Mucosa of stomach (tissue), 1 donor: ENCODE data around the gene ALB.

Experiments
- H3K27me3 ChIP-seq: one replicate; pipeline ENCODE4 v1.7.0; 2013; ENCODE audit warnings: mild to moderate bottlenecking, low read length; ENCODE audit not compliant: control insufficient read depth, insufficient read depth
- H3K36me3 ChIP-seq: one replicate; pipeline ENCODE4 v1.7.0; 2013; ENCODE audit warnings: low read length; ENCODE audit not compliant: control insufficient read depth, insufficient read depth
- H3K4me1 ChIP-seq: one replicate; pipeline ENCODE4 v1.7.0; 2013; ENCODE audit warnings: mild to moderate bottlenecking, low read length; ENCODE audit not compliant: control insufficient read depth, insufficient read depth
- H3K4me3 ChIP-seq: one replicate; pipeline ENCODE4 v1.7.0; 2013; ENCODE audit warnings: low read length
- H3K9ac ChIP-seq: one replicate; pipeline ENCODE4 v1.7.0; 2013; ENCODE audit warnings: mild to moderate bottlenecking, low read length, moderate library complexity
- H3K9me3 ChIP-seq: one replicate; pipeline ENCODE4 v1.7.0; 2013; ENCODE audit warnings: mild to moderate bottlenecking, low read length, moderate library complexity; ENCODE audit not compliant: control insufficient read depth
- donor health status: Pancreatic carcinoma.

ALB gene

GRCh38 chr4:73436674-73437557, 32.8 kb downstream of the ALB start:
- no peak overlapping the region for H3K4me3 ChIP-seq
- H3K27me3 ChIP-seq: no peaks in the 10 kb centered on the region
- H3K9me3 ChIP-seq: no peaks in the 10 kb centered on the region
- H3K4me1 ChIP-seq: peaks cover 11% of the 10 kb centered on the region
- H3K9ac ChIP-seq: no peak overlapping the region
- no peaks in the 10 kb centered on the region for H3K36me3 ChIP-seq

DNA sequence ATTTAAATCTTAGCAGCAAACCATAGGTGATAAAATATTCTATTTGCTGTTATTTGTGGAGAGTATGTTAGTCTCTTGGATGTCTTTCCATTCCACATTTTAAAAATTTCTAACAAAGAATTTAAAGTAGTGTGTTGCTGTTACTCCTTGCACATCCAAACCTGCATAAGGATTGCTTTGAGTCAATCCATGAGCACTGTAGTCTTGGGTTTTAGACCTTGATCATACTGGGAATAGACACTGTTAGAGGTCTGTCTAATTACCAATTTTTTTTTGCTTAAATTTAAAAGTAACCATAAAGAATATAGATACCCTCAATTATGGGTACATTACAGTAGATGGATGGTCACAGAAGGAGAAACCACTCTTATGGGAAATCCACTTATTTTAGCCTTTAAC, 33.5 kb downstream of the ALB start:
- Histone ChIP-seq H3K9ac (no peak overlapping the region), H3K36me3 (no peaks in the 10 kb centered on the region), H3K27me3 (no peaks in the 10 kb centered on the region), H3K9me3 (no peaks in the 10 kb centered on the region), H3K4me1 (peaks cover 8% of the 10 kb centered on the region), H3K4me3 (no peak overlapping the region)

DNA sequence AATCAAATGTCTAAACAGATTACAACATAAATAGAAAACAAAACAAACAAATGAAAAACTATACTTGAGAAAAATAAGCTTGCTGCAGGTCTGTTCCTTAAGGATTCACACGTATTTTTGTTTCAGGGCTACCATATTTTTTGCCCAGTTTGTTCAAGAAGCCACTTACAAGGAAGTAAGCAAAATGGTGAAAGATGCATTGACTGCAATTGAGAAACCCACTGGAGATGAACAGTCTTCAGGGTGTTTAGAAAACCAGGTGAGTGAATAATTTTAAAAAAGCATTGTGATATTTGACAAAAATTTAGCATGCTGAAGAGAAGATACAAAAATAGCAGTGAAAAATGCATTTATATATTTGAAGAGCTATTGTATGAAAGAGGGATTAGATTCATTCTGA, 34.0 kb downstream of the ALB start:
- Histone ChIP-seq H3K4me3 (no peak overlapping the region), H3K9me3 (no peaks in the 10 kb centered on the region), H3K4me1 (peaks cover 3% of the 10 kb centered on the region)

GRCh38 chr4:73438582-73439215, 34.6 kb downstream of the ALB start:
- no peaks in the 10 kb centered on the region for H3K4me1 ChIP-seq
- H3K36me3 ChIP-seq: no peaks in the 10 kb centered on the region
- no peaks in the 10 kb centered on the region for H3K27me3 ChIP-seq
- no peaks in the 10 kb centered on the region for H3K9me3 ChIP-seq
- no peak overlapping the region for H3K4me3 ChIP-seq
- H3K9ac ChIP-seq: no peak overlapping the region

More for the DNA sequence above, 34.0 kb downstream of the ALB start:
- Histone ChIP-seq H3K36me3 (no peaks in the 10 kb centered on the region), H3K27me3 (no peaks in the 10 kb centered on the region), H3K9ac (no peak overlapping the region)

GRCh38 chr4:73439445-73439844, 35.4 kb downstream of the ALB start:
- Histone ChIP-seq H3K4me1 (no peaks in the 10 kb centered on the region), H3K9ac (no peak overlapping the region), H3K27me3 (no peaks in the 10 kb centered on the region)

GRCh38 chr4:73439991-73440390, 35.9 kb downstream of the ALB start:
- H3K4me3 ChIP-seq: no peak overlapping the region
- H3K4me1 ChIP-seq: no peaks in the 10 kb centered on the region
- H3K27me3 ChIP-seq: no peaks in the 10 kb centered on the region
- no peaks in the 10 kb centered on the region for H3K9me3 ChIP-seq
- no peaks in the 10 kb centered on the region for H3K36me3 ChIP-seq
- no peak overlapping the region for H3K9ac ChIP-seq

More at GRCh38 chr4:73439445-73439844, 35.4 kb downstream of the ALB start:
- H3K4me3 ChIP-seq: no peak overlapping the region
- no peaks in the 10 kb centered on the region for H3K36me3 ChIP-seq
- H3K9me3 ChIP-seq: no peaks in the 10 kb centered on the region

GRCh38 chr4:73440653-73441052, 36.6 kb downstream of the ALB start:
- no peaks in the 10 kb centered on the region for H3K4me1 ChIP-seq

GRCh38 chr4:73442275-73442674, 38.2 kb downstream of the ALB start:
- Histone ChIP-seq H3K4me1 (no peaks in the 10 kb centered on the region), H3K27me3 (no peaks in the 10 kb centered on the region), H3K9ac (no peak overlapping the region), H3K36me3 (no peaks in the 10 kb centered on the region), H3K9me3 (no peaks in the 10 kb centered on the region), H3K4me3 (no peak overlapping the region)

More at GRCh38 chr4:73440653-73441052, 36.6 kb downstream of the ALB start:
- H3K36me3 ChIP-seq: no peaks in the 10 kb centered on the region
- no peak overlapping the region for H3K9ac ChIP-seq
- no peaks in the 10 kb centered on the region for H3K27me3 ChIP-seq
- no peaks in the 10 kb centered on the region for H3K9me3 ChIP-seq
- H3K4me3 ChIP-seq: no peak overlapping the region

DNA sequence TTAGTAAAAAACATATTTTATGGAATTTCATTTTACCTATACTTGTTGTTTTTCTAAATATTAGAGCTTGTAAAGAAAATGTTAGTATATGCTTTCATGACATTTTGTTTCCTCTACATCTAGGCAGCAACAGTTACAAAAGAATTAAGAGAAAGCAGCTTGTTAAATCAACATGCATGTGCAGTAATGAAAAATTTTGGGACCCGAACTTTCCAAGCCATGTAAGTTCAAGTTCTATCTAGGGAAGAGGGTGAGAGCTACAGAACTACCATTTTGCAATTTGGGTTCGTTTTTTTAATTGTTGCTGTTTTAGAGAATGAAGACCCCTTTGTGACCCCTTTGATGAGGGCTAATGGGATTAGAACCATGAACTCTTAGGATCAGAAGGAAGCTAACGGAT, 39.1 kb downstream of the ALB start:
- Histone ChIP-seq H3K9me3 (no peaks in the 10 kb centered on the region), H3K36me3 (no peaks in the 10 kb centered on the region), H3K4me3 (no peak overlapping the region), H3K4me1 (no peaks in the 10 kb centered on the region), H3K27me3 (no peaks in the 10 kb centered on the region), H3K9ac (no peak overlapping the region)

DNA sequence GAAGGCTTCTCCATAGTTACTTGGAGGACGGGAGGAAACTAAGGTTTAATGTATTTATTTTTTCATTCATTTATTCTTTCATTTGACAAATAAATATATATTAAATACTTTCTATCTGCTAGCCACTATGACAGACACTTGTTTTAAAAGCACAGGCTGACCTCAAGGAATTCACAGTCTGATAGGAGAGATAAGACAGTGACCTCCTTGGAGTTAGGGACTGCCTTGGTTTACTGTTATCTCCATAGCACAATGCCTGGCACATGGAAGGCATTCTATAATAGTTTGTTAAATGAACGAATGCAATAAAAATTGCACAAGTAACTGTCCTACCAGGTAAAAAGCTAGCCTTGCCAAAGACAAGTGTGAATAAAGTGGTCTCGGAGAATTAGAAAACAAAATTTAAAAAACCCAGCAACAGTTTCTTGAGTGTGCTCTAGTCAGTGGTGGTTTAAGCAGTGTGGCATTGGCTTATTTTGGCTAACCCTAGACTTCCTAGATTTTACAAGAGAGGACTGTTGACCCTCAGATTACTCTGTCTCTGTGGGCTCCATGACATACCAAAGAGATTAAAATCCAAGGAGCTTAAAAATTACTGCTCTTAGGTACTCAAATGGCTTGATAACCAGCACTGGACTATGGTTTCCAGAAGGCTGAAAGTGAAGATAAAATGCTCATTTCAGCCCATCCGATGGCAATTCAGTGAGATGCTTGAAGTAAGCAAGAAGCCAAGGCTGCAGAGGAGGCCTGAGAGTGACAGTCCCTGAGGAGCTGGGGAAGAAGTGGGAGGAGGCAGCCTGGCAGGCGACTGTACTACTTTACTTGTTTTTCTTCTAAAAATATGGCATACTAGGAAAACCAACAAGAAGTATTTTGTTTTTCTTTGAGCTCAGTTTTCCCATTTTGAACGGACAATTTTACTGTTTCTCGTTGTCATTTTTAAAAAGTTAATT, 41.6 kb downstream of the ALB start:
- H3K9ac ChIP-seq: no peak overlapping the region
- no peaks in the 10 kb centered on the region for H3K27me3 ChIP-seq
- H3K4me3 ChIP-seq: no peak overlapping the region
- H3K36me3 ChIP-seq: no peaks in the 10 kb centered on the region
- no peaks in the 10 kb centered on the region for H3K4me1 ChIP-seq
- H3K9me3 ChIP-seq: no peaks in the 10 kb centered on the region

GRCh38 chr4:73446336-73446938, 42.4 kb downstream of the ALB start:
- H3K9ac ChIP-seq: no peak overlapping the region
- H3K4me3 ChIP-seq: no peak overlapping the region
- H3K9me3 ChIP-seq: no peaks in the 10 kb centered on the region
- no peaks in the 10 kb centered on the region for H3K36me3 ChIP-seq
- no peaks in the 10 kb centered on the region for H3K27me3 ChIP-seq
- H3K4me1 ChIP-seq: no peaks in the 10 kb centered on the region
